ENCODE measurements around the gene CDC123.

The CDC123 gene

GRCh38 chr10:12195603-12196506 is at the start of gene CDC123, which contains the start of gene NUDT5:
CDC123 (plus strand) TSS chr10:12196188; CDS start chr10:12196246, 58 bp downstream.
NUDT5 (minus strand) TSS chr10:12195891; CDS start chr10:12186291, 9,600 bp downstream.
- peak within 1 kb of the TSS; percentile 87 to 97 (median 92) for H3K9ac ChIP-seq
- H3K4me1 ChIP-seq, result peaks cover 50 to 72% (median 62%) of the 10 kb centered on the region in 10 experiments
- peaks cover 23 to 50% (median 39%) of the 10 kb centered on the region in 11 experiments for H3K36me3 ChIP-seq
- no peaks in the 10 kb centered on the region for H3K9me3 ChIP-seq (replicated peaks in 1 of 11)
- TF ChIP-seq Cebpa-rat (IDR thresholded peaks at IDR 0.05), result no peak
- peaks cover 13 to 67% (median 37%) of the 10 kb centered on the region in 11 experiments; a peak in 20 of 22 replicates for H4K20me1 ChIP-seq
- peak within 1 kb of the TSS; percentile 79 to 95 (median 90) for H3K4me2 ChIP-seq
- H3K27me3 ChIP-seq, result no peaks in the 10 kb centered on the region
- peak within 1 kb of the TSS; percentile 84 to 99 (median 88) for H3K4me3 ChIP-seq
- H3K27ac ChIP-seq, result peak within 1 kb of the TSS; percentile 93 to 98 (median 96)

- TF ChIP-seq Cebpa-rat (IDR thresholded peaks at IDR 0.05), result no peak
- Histone ChIP-seq H3K4me2 (no peak overlapping the region), H3K36me3 (peaks cover 59 to 95% (median 82%) of the 10 kb centered on the region in 11 experiments), H3K9me3 (replicated peaks in 1 of 11) (no peaks in the 10 kb centered on the region), H3K9ac (no peak overlapping the region), H3K4me3 (no peak overlapping the region), H3K27ac (no peak overlapping the region), H3K27me3 (no peaks in the 10 kb centered on the region), H4K20me1 (no peaks in the 10 kb centered on the region), H3K4me1 (no peaks in the 10 kb centered on the region)
Observed at GRCh38 chr10:12150163-12150562, 45.8 kb upstream of the CDC123 start.

- peaks cover 58 to 95% (median 88%) of the 10 kb centered on the region in 11 experiments for H3K36me3 ChIP-seq
Observed at GRCh38 chr10:12154516-12154915, 41.5 kb upstream of the CDC123 start.

GRCh38 chr10:12156367-12157123 is 39.4 kb upstream of the CDC123 start:
- H4K20me1 ChIP-seq, result no peaks in the 10 kb centered on the region
- peaks cover 62 to 95% (median 86%) of the 10 kb centered on the region in 11 experiments for H3K36me3 ChIP-seq
- H3K9ac ChIP-seq, result no peak overlapping the region; a peak in 1 of 22 replicates
- no peaks in the 10 kb centered on the region for H3K9me3 ChIP-seq (replicated peaks in 1 of 11)
- no peaks in the 10 kb centered on the region for H3K4me1 ChIP-seq
- H3K4me3 ChIP-seq, result no peak overlapping the region
- H3K27ac ChIP-seq, result no peak overlapping the region
- H3K27me3 ChIP-seq, result no peaks in the 10 kb centered on the region
- no peak overlapping the region for H3K4me2 ChIP-seq
- TF ChIP-seq Cebpa-rat (IDR thresholded peaks at IDR 0.05), result no peak

More at GRCh38 chr10:12154516-12154915, 41.5 kb upstream of the CDC123 start:
- no peak for TF ChIP-seq Cebpa-rat (IDR thresholded peaks at IDR 0.05)
- H3K27me3 ChIP-seq, result no peaks in the 10 kb centered on the region
- no peaks in the 10 kb centered on the region for H3K9me3 ChIP-seq (replicated peaks in 1 of 11)
- H3K4me3 ChIP-seq, result no peak overlapping the region
- H3K27ac ChIP-seq, result no peak overlapping the region
- H3K9ac ChIP-seq, result no peak overlapping the region
- H3K4me2 ChIP-seq, result no peak overlapping the region
- H3K4me1 ChIP-seq, result no peaks in the 10 kb centered on the region
- no peaks in the 10 kb centered on the region for H4K20me1 ChIP-seq

GRCh38 chr10:12158111-12158510 is 37.9 kb upstream of the CDC123 start:
- Histone ChIP-seq H3K9ac (no peak overlapping the region), H3K36me3 (peaks cover 69 to 99% (median 90%) of the 10 kb centered on the region in 11 experiments), H3K27ac (no peak overlapping the region), H3K9me3 (replicated peaks in 1 of 11) (no peaks in the 10 kb centered on the region), H3K4me3 (no peak overlapping the region), H3K4me2 (no peak overlapping the region), H3K27me3 (no peaks in the 10 kb centered on the region), H3K4me1 (no peaks in the 10 kb centered on the region), H4K20me1 (no peaks in the 10 kb centered on the region)
- no peak for TF ChIP-seq Cebpa-rat (IDR thresholded peaks at IDR 0.05)

- TF ChIP-seq Cebpa-rat (IDR thresholded peaks at IDR 0.05), result no peak
- Histone ChIP-seq H3K4me1 (no peaks in the 10 kb centered on the region), H3K36me3 (peaks cover 78 to 100% (median 93%) of the 10 kb centered on the region in 11 experiments), H3K27me3 (no peaks in the 10 kb centered on the region), H3K9ac (no peak overlapping the region), H3K9me3 (replicated peaks in 1 of 11) (no peaks in the 10 kb centered on the region), H3K4me2 (no peak overlapping the region), H3K27ac (no peak overlapping the region), H4K20me1 (no peaks in the 10 kb centered on the region; a peak in 1 of 22 replicates), H3K4me3 (no peak overlapping the region)
Observed at GRCh38 chr10:12160664-12161063, 35.3 kb upstream of the CDC123 start.

- Histone ChIP-seq H3K36me3 (peaks cover 88 to 100% (median 94%) of the 10 kb centered on the region in 11 experiments), H3K4me1 (no peaks in the 10 kb centered on the region), H3K9ac (no peak overlapping the region), H3K27ac (no peak overlapping the region), H3K4me2 (no peak overlapping the region), H3K27me3 (no peaks in the 10 kb centered on the region), H3K4me3 (no peak overlapping the region), H4K20me1 (peaks cover 0 to 6% (median 0%) of the 10 kb centered on the region in 11 experiments; a peak in 1 of 22 replicates), H3K9me3 (replicated peaks in 1 of 11) (no peaks in the 10 kb centered on the region)
- no peak for TF ChIP-seq Cebpa-rat (IDR thresholded peaks at IDR 0.05)
Observed at GRCh38 chr10:12162927-12163326, 33.1 kb upstream of the CDC123 start.

- no peak overlapping the region for H3K4me3 ChIP-seq
- H3K4me2 ChIP-seq, result no peak overlapping the region
- no peak overlapping the region for H3K27ac ChIP-seq
- no peaks in the 10 kb centered on the region for H3K27me3 ChIP-seq
- H3K9me3 ChIP-seq (replicated peaks in 1 of 11), result no peaks in the 10 kb centered on the region
- H3K4me1 ChIP-seq, result no peaks in the 10 kb centered on the region
- H4K20me1 ChIP-seq, result peaks cover 0 to 6% (median 0%) of the 10 kb centered on the region in 11 experiments; a peak in 1 of 22 replicates
- H3K36me3 ChIP-seq, result peaks cover 89 to 100% (median 95%) of the 10 kb centered on the region in 11 experiments
- no peak overlapping the region for H3K9ac ChIP-seq
- TF ChIP-seq Cebpa-rat (IDR thresholded peaks at IDR 0.05), result no peak
Observed at GRCh38 chr10:12164085-12164484, 31.9 kb upstream of the CDC123 start.

GRCh38 chr10:12165036-12165435 is 31.0 kb upstream of the CDC123 start:
- Histone ChIP-seq H3K9ac (no peak overlapping the region), H3K9me3 (replicated peaks in 1 of 11) (no peaks in the 10 kb centered on the region), H3K27ac (no peak overlapping the region), H3K27me3 (no peaks in the 10 kb centered on the region), H3K4me1 (no peaks in the 10 kb centered on the region), H3K36me3 (peaks cover 89 to 100% (median 97%) of the 10 kb centered on the region in 11 experiments), H3K4me3 (no peak overlapping the region), H3K4me2 (no peak overlapping the region), H4K20me1 (peaks cover 0 to 6% (median 0%) of the 10 kb centered on the region in 11 experiments; a peak in 1 of 22 replicates)
- TF ChIP-seq Cebpa-rat (IDR thresholded peaks at IDR 0.05), result no peak

Measured in BLaER1 treated with 17β-estradiol and CSF1 and Interleukin-3, amounts not matched to agents 10 nM and 100 nM (cell line).